NAMALWA (cell line): ENCODE measurements around the gene MRPL52.

ENCODE experiments used
- DNase-seq: peaks from one replicate; pipeline ENCODE4 v3.0.0-alpha.2; 2015; ENCODE audit warnings: low spot score

MRPL52 gene

GRCh38 chr14:22883173-22883976, 53.7 kb downstream of the MRPL52 start, which contains the start of gene REM2:
REM2 (plus strand) TSS chr14:22883222; CDS start chr14:22883288, 66 bp downstream.
- no peak for DNase-seq

GRCh38 chr14:22884076-22884737, 54.5 kb downstream of the MRPL52 start:
- DNase-seq: no peak
